Measurements from ENCODE around the gene OLR1. TPM values are rescaled to one million over a fixed set of nuclear protein-coding genes. Genes with fewer than 3 reads are reported as not detected.
"Not testable (repeated sequence)": the region's sequence is repeated elsewhere in the genome, so short reads cannot be mapped to it uniquely, and the experiment has no call there.

OLR1 gene
- total and polyA plus RNA-seq, 2 donors (not counting 1 experiment from before 2014, with no cell fraction given), result not detected

- Mint-ChIP-seq H3K4me1 (peaks cover 8% of the 10 kb centered on the region), H3K9me3 (ENCODE audit: insufficient read depth) (no peaks in the 10 kb centered on the region), H3K27me3 (peaks cover 22% of the 10 kb centered on the region), H3K4me3 (no peak overlapping the region), H3K27ac (no peak overlapping the region)
- ATAC-seq (ENCODE audit: low read depth) (no peak), DNase-seq (no peak)
- no peak overlapping the region for H3K9ac ChIP-seq (ENCODE audit: low read length)
- POLR2A ChIA-PET, result no interaction called here
- peaks cover 0 to 3% of the 10 kb centered on the region in 2 donors for H3K4me1 ChIP-seq (ENCODE audit: control insufficient read depth in 2 of 2, insufficient read depth in 2 of 2, low read length in 2 of 2)
- 87% methylated on average over 2 of the region's 3 CpGs for WGBS (ENCODE audit: insufficient coverage)
- H3K9me3 ChIP-seq (ENCODE audit: control extremely low read depth in 1 of 3, control insufficient read depth in 2 of 3, insufficient read depth in 1 of 3, low read length in 2 of 3), result no peaks in the 10 kb centered on the region
- no peaks in the 10 kb centered on the region for H4K20me1 ChIP-seq (ENCODE audit: control insufficient read depth, insufficient read depth, low read length, poor library complexity, severe bottlenecking)
- H3K36me3 ChIP-seq (replicated peaks in 1 of 2; ENCODE audit: control extremely low read depth in 1 of 2, control insufficient read depth in 1 of 2, extremely low read depth in 1 of 2, insufficient read depth in 2 of 2, low read length in 1 of 2), result no peaks in the 10 kb centered on the region
- intact Hi-C loops (cut with micrococcal nuclease), result no loop called here
- no peak overlapping the region for H3K27ac ChIP-seq (ENCODE audit: low read length in 2 of 2)
- H2AFZ ChIP-seq (ENCODE audit: insufficient read depth, low read depth, low read length, poor library complexity, severe bottlenecking), result no peak overlapping the region
- H3K4me3 ChIP-seq (ENCODE audit: control extremely low read depth in 1 of 5, extremely low read depth in 1 of 5, insufficient read depth in 1 of 5, low read depth in 2 of 5, low read length in 4 of 5), result no peak overlapping the region
- no peak overlapping the region for H3K4me2 ChIP-seq (replicated peaks; ENCODE audit: low read depth, low read length, poor library complexity, severe bottlenecking)
- H3K79me2 ChIP-seq (ENCODE audit: control insufficient read depth, insufficient read depth, low read length), result no peaks in the 10 kb centered on the region
- TF ChIP-seq EZH2 (IDR thresholded peaks at IDR 0.05; ENCODE audit: borderline replicate concordance, insufficient read depth, low read depth, low read length, poor library complexity, severe bottlenecking) (no peak), CTCF (IDR thresholded peaks at IDR 0.05) (no peak)
- H3K27me3 ChIP-seq (replicated peaks in 1 of 4; ENCODE audit: control extremely low read depth in 1 of 4, control insufficient read depth in 3 of 4, insufficient read depth in 4 of 4, low read length in 3 of 4), result peaks cover 0 to 3% (median 0%) of the 10 kb centered on the region in 4 experiments
- CTCF ChIA-PET, result no interaction called here
Observed at GRCh38 chr12:10205220-10205807, 33.4 kb upstream of the OLR1 start.

GRCh38 chr12:10204495-10204894, 32.6 kb upstream of the OLR1 start:
- H3K27me3 ChIP-seq (replicated peaks in 1 of 4; ENCODE audit: control extremely low read depth in 1 of 4, control insufficient read depth in 3 of 4, insufficient read depth in 4 of 4, low read length in 3 of 4); H2AFZ ChIP-seq (ENCODE audit: insufficient read depth, low read depth, low read length, poor library complexity, severe bottlenecking); H3K4me2 ChIP-seq (replicated peaks; ENCODE audit: low read depth, low read length, poor library complexity, severe bottlenecking); H3K27ac ChIP-seq (ENCODE audit: low read length in 2 of 2); H3K4me1 Mint-ChIP-seq; CTCF ChIA-PET; POLR2A ChIA-PET; H3K4me3 Mint-ChIP-seq; ATAC-seq (ENCODE audit: low read depth); H3K4me1 ChIP-seq (ENCODE audit: control insufficient read depth in 2 of 2, insufficient read depth in 2 of 2, low read length in 2 of 2); H3K4me3 ChIP-seq (ENCODE audit: control extremely low read depth in 1 of 5, extremely low read depth in 1 of 5, insufficient read depth in 1 of 5, low read depth in 2 of 5, low read length in 4 of 5); H3K9me3 Mint-ChIP-seq (ENCODE audit: insufficient read depth); H3K79me2 ChIP-seq (ENCODE audit: control insufficient read depth, insufficient read depth, low read length); H3K9ac ChIP-seq (ENCODE audit: low read length); H3K27ac Mint-ChIP-seq; H4K20me1 ChIP-seq (ENCODE audit: control insufficient read depth, insufficient read depth, low read length, poor library complexity, severe bottlenecking); intact Hi-C loops (cut with micrococcal nuclease); DNase-seq; H3K9me3 ChIP-seq (ENCODE audit: control extremely low read depth in 1 of 3, control insufficient read depth in 2 of 3, insufficient read depth in 1 of 3, low read length in 2 of 3); H3K36me3 ChIP-seq (replicated peaks in 1 of 2; ENCODE audit: control extremely low read depth in 1 of 2, control insufficient read depth in 1 of 2, extremely low read depth in 1 of 2, insufficient read depth in 2 of 2, low read length in 1 of 2): not testable (repeated sequence)
- peaks cover 30% of the 10 kb centered on the region for H3K27me3 Mint-ChIP-seq
- no CpG with 5 or more reads among the region's 2 CpGs for WGBS (ENCODE audit: insufficient coverage)
